NCI-H345 (cell line): ENCODE measurements around the gene TTC28.
"Not testable (repeated sequence)": the region's sequence is repeated elsewhere in the genome, so short reads cannot be mapped to it uniquely, and the experiment has no call there.

ENCODE experiments used
- DNase-seq: peaks from one replicate; lab custom pipeline; 2025; lab: John Stamatoyannopoulos, UW

The TTC28 gene

GRCh38 chr22:28183078-28183860 lies 496.4 kb downstream of the TTC28 start:
- no peak for DNase-seq

- DNase-seq, result no peak
Observed at GRCh38 chr22:28180804-28181731, 498.6 kb downstream of the TTC28 start.

GRCh38 chr22:28179392-28179791 lies 500.2 kb downstream of the TTC28 start:
- DNase-seq, result no peak

GRCh38 chr22:28175730-28176492 lies 503.7 kb downstream of the TTC28 start:
- no peak for DNase-seq

- no peak for DNase-seq
Observed at GRCh38 chr22:28174509-28174908, 505.1 kb downstream of the TTC28 start.

- no peak for DNase-seq
Observed at GRCh38 chr22:28172892-28173670, 506.6 kb downstream of the TTC28 start.

- DNase-seq, result no peak
Observed at GRCh38 chr22:28171712-28172111, 507.9 kb downstream of the TTC28 start.

- no peak for DNase-seq
Observed at GRCh38 chr22:28171115-28171514, 508.5 kb downstream of the TTC28 start.

- not testable (repeated sequence) for DNase-seq
Observed at GRCh38 chr22:28169314-28169713, 510.3 kb downstream of the TTC28 start.

GRCh38 chr22:28155808-28156207 lies 523.8 kb downstream of the TTC28 start:
- DNase-seq, result no peak

- no peak for DNase-seq
Observed at GRCh38 chr22:28154861-28155260, 524.8 kb downstream of the TTC28 start.

- DNase-seq, result no peak
Observed at GRCh38 chr22:28151151-28151816, 528.4 kb downstream of the TTC28 start.

GRCh38 chr22:28148816-28149465 lies 530.7 kb downstream of the TTC28 start:
- DNase-seq, result no peak

GRCh38 chr22:28147401-28147800 lies 532.2 kb downstream of the TTC28 start:
- no peak for DNase-seq

- DNase-seq, result no peak
Observed at GRCh38 chr22:28146401-28147314, 533.0 kb downstream of the TTC28 start.

- DNase-seq, result no peak
Observed at GRCh38 chr22:28143961-28144745, 535.5 kb downstream of the TTC28 start.

GRCh38 chr22:28143241-28143865 lies 536.3 kb downstream of the TTC28 start:
- no peak for DNase-seq

GRCh38 chr22:28142361-28142961 lies 537.2 kb downstream of the TTC28 start:
- DNase-seq, result no peak
